DMS53 treated with DMSO at 0.1 percent for 48 hours (cell line): ENCODE measurements around the gene KDM5C.
"Not testable (repeated sequence)": the region's sequence is repeated elsewhere in the genome, so short reads cannot be mapped to it uniquely, and the experiment has no call there.

ENCODE experiments used
- DNase-seq: peaks from one replicate; lab custom pipeline; 2025; ENCODE audit not compliant: unreplicated experiment; lab: John Stamatoyannopoulos, UW

The KDM5C gene

GRCh38 chrX:53194308-53194707 lies 30.7 kb downstream of the KDM5C start:
- no peak for DNase-seq

GRCh38 chrX:53193093-53193492 lies 31.9 kb downstream of the KDM5C start:
- no peak for DNase-seq

- DNase-seq: no peak
These were observed 34.5 kb downstream of the KDM5C start for GRCh38 chrX:53190363-53190960.

GRCh38 chrX:53188763-53189162 lies 36.2 kb downstream of the KDM5C start:
- no peak for DNase-seq

- DNase-seq: peak; percentile 3
These were observed 38.7 kb downstream of the KDM5C start for GRCh38 chrX:53186351-53186750.

- DNase-seq: no peak
These were observed 40.2 kb downstream of the KDM5C start for GRCh38 chrX:53184836-53185235.

GRCh38 chrX:53171356-53171755 lies 53.7 kb downstream of the KDM5C start:
- DNase-seq: no peak

GRCh38 chrX:53166103-53166502 lies 58.9 kb downstream of the KDM5C start:
- no peak for DNase-seq

- DNase-seq: not testable (repeated sequence)
These were observed 60.4 kb downstream of the KDM5C start for GRCh38 chrX:53164566-53164965.

- no peak for DNase-seq
These were observed 61.6 kb downstream of the KDM5C start for GRCh38 chrX:53163436-53163835.

- no peak for DNase-seq
These were observed 64.6 kb downstream of the KDM5C start for GRCh38 chrX:53160297-53160983.

GRCh38 chrX:53159184-53159583 lies 65.8 kb downstream of the KDM5C start:
- DNase-seq: no peak

GRCh38 chrX:53156207-53156596 lies 68.8 kb downstream of the KDM5C start:
- DNase-seq: no peak

- no peak for DNase-seq
These were observed 69.3 kb downstream of the KDM5C start for GRCh38 chrX:53155512-53156206.

GRCh38 chrX:53153581-53153980 lies 71.4 kb downstream of the KDM5C start:
- DNase-seq: no peak
